LNCAP (cell line): Measurements from ENCODE around the gene PCSK5.

Source experiments
- TF ChIP-seq, protein P1 (sequence below): fragments of 450-650 bp; IDR thresholded peaks from 2 replicates; pipeline ENCODE4 v1.5.1; 2017; ENCODE audit warnings: mild to moderate bottlenecking

PCSK5 gene

GRCh38 chr9:76321195-76321828 is 430.8 kb downstream of the PCSK5 start:
- TF ChIP-seq, protein P1, sequence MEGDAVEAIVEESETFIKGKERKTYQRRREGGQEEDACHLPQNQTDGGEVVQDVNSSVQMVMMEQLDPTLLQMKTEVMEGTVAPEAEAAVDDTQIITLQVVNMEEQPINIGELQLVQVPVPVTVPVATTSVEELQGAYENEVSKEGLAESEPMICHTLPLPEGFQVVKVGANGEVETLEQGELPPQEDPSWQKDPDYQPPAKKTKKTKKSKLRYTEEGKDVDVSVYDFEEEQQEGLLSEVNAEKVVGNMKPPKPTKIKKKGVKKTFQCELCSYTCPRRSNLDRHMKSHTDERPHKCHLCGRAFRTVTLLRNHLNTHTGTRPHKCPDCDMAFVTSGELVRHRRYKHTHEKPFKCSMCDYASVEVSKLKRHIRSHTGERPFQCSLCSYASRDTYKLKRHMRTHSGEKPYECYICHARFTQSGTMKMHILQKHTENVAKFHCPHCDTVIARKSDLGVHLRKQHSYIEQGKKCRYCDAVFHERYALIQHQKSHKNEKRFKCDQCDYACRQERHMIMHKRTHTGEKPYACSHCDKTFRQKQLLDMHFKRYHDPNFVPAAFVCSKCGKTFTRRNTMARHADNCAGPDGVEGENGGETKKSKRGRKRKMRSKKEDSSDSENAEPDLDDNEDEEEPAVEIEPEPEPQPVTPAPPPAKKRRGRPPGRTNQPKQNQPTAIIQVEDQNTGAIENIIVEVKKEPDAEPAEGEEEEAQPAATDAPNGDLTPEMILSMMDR: no peak

GRCh38 chr9:76322810-76323209 is 432.3 kb downstream of the PCSK5 start:
- TF ChIP-seq, protein P1: no peak

DNA sequence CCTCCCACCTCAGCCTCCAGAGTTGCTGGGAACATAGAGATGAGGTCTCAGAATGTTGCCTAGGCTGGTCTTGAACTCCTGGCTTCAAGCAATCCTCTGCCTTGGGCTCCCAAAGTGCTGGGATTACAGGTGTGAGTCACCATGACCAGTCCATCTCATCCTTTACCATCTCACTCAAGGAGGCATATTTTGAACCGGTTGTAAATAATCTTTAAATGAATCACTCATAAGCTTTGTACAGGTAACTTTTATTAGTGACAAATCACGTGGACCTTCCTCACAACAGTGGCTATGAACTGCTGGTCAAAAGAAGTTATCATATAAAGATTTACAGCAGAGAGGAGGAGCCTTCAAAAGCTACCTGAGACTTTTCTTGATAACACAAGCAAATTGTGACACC is 433.0 kb downstream of the PCSK5 start:
- TF ChIP-seq, protein P1: no peak

DNA sequence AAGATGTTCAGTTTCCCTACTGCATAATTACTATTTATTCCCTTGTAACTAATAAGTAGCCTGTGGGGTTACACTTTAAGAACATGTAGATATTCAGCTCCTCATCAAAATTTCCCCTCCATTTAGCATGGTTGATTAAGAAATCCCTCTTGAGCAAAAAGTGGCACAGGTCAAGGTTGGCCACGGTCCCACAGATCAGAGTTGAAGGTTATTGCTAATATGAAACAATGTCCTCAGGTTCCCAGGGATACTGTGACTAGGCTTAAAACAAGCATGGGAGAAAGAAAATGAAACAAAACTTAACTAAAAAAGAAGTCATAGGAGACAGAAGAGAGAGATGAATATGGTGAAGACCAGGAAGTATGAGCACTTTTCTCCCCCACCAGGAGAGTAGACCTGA is 439.6 kb downstream of the PCSK5 start:
- TF ChIP-seq, protein P1: no peak

- TF ChIP-seq, protein P1: no peak
These were observed 442.9 kb downstream of the PCSK5 start for GRCh38 chr9:76333388-76333787.

GRCh38 chr9:76333964-76334363 is 443.5 kb downstream of the PCSK5 start:
- TF ChIP-seq, protein P1: no peak

DNA sequence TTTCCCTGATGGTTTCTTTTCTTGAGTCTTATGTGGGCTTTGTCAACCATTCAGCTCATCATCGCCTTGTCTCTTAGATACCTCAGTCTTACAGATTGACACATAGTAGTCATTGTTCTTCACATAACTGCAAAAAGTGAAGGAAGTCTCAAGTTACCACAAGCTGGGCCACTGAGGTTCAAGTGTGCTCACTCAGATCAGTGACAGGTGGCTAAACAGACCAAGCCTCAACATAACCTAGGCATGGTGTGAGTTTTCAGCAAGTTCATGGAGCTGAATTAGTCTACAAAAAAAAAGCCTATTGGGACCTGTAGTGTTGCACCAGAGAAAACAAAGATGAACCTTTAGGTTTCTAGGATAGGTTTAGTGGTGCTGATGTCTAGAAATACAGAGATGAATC is 445.6 kb downstream of the PCSK5 start:
- TF ChIP-seq, protein P1: no peak

GRCh38 chr9:76338418-76338817 is 447.9 kb downstream of the PCSK5 start:
- TF ChIP-seq, protein P1: no peak
